Endothelial cell of umbilical vein (primary cell): Measurements from ENCODE around the gene GJA10. TPM values are rescaled to one million over a fixed set of nuclear protein-coding genes. Genes with fewer than 3 reads are reported as not detected.

Experiments
- BruUV-seq: library from RNA; stranded (reverse); fragments of 400-500 nt; replicated peaks from 2 replicates; lab custom pipeline; 2021; lab: Mats Ljungman, UMichigan
- CTCF ChIA-PET: fragments of 300-600, 350-600 bp; sonication (Branson Sonifier 250); formaldehyde crosslinking; loops from one replicate; lab custom pipeline; 2021; ENCODE audit warnings: antibody characterized with exemption, inconsistent platforms; lab: Charles Lee
- POLR2A ChIA-PET: fragments of 300-600, 350-600 bp; sonication (Branson Sonifier 250); formaldehyde crosslinking; loops from one replicate; lab custom pipeline; 2021; ENCODE audit warnings: antibody characterized with exemption, inconsistent platforms; lab: Charles Lee
- DNase-seq: peaks from one replicate; pipeline ENCODE4 v3.0.0-alpha.2; 2011; ENCODE audit warnings: low read depth, low spot score
- FAIRE-seq: peaks from 2 replicates; lab custom pipeline; 2011; peaks lifted over from hg19 to GRCh38; lab: Jason Lieb, UNC
- H2AFZ ChIP-seq: 2 replicates; pipeline ENCODE4 v1.6.0; 2012; ENCODE audit warnings: low read depth, low read length, control low read depth, inconsistent platforms
- H3K27ac ChIP-seq: 2 replicates; pipeline ENCODE4 v1.5.1; 2011; ENCODE audit warnings: low read depth, mild to moderate bottlenecking, control low read depth, low read length, moderate library complexity; ENCODE audit not compliant: insufficient read depth
- H3K27me3 ChIP-seq, 2 experiments: 2 replicates each; pipeline versions ENCODE4 v1.6.0 to v1.6.1; 2011; ENCODE audit warnings: low read length in 2 of 2, mixed read lengths in 1 of 2; ENCODE audit not compliant: control insufficient read depth in 2 of 2, insufficient read depth in 2 of 2
- H3K36me3 ChIP-seq, 2 experiments: 2 replicates in 1 of 2; 3 replicates in 1 of 2; pipeline ENCODE4 v1.5.1; 2011; ENCODE audit warnings: low read length in 2 of 2, mild to moderate bottlenecking in 1 of 2, moderate library complexity in 1 of 2; ENCODE audit not compliant: control insufficient read depth in 2 of 2, insufficient read depth in 2 of 2; ENCODE audit errors: extremely low read depth in 1 of 2
- H3K4me1 ChIP-seq: 3 replicates; pipeline ENCODE4 v1.5.1; 2011; ENCODE audit warnings: mild to moderate bottlenecking, low read length; ENCODE audit not compliant: control insufficient read depth, insufficient read depth; ENCODE audit errors: extremely low read depth
- H3K4me2 ChIP-seq: 2 replicates; pipeline ENCODE4 v1.6.1; 2011; ENCODE audit warnings: low read length, control low read depth, mixed read lengths; ENCODE audit not compliant: insufficient read depth
- H3K4me3 ChIP-seq, 3 experiments: fragments of 200-600 bp in 1 of 3; sonication (generic), shearing (Covaris generic) in 1 of 3; replicated peaks in 1 of 3; 2 replicates each; pipeline ENCODE4 v1.5.1; 2011 to 2016; ENCODE audit warnings: control low read depth in 3 of 3, low read length in 3 of 3, mild to moderate bottlenecking in 2 of 3, inconsistent platforms in 1 of 3, low read depth in 1 of 3, moderate library complexity in 1 of 3; ENCODE audit not compliant: insufficient read depth in 1 of 3
- H3K79me2 ChIP-seq: 2 replicates; pipeline ENCODE4 v1.6.0; 2012; ENCODE audit warnings: low read length, inconsistent platforms; ENCODE audit not compliant: control insufficient read depth, insufficient read depth
- H3K9ac ChIP-seq: replicated peaks from 2 replicates; pipeline ENCODE3; 2011; ENCODE audit warnings: low read length, control low read depth; ENCODE audit not compliant: insufficient read depth; ENCODE audit errors: extremely low read depth
- H3K9me1 ChIP-seq: replicated peaks from 3 replicates; pipeline ENCODE4 v1.6.0; 2011; ENCODE audit warnings: mild to moderate bottlenecking, low read length; ENCODE audit not compliant: control insufficient read depth, insufficient read depth; ENCODE audit errors: extremely low read depth
- H3K9me3 ChIP-seq: replicated peaks from 2 replicates; pipeline ENCODE4 v1.5.1; 2012; ENCODE audit warnings: low read length, inconsistent platforms; ENCODE audit not compliant: control insufficient read depth, insufficient read depth
- H4K20me1 ChIP-seq: replicated peaks from 2 replicates; pipeline ENCODE3; 2011; ENCODE audit warnings: mild to moderate bottlenecking, low read length; ENCODE audit not compliant: control insufficient read depth, insufficient read depth; ENCODE audit errors: extremely low read depth
- CTCF ChIP-seq, 2 donors: IDR thresholded peaks; 1 replicate in 1 of 2; 2 replicates in 1 of 2; pipeline ENCODE4 v1.5.1; 2011; ENCODE audit warnings: low read length in 2 of 2, mild to moderate bottlenecking in 2 of 2, moderate library complexity in 2 of 2, control low read depth in 1 of 2, inconsistent platforms in 1 of 2, low read depth in 1 of 2; ENCODE audit not compliant: insufficient read depth in 1 of 2; ENCODE audit errors: extremely low read depth in 1 of 2
- EZH2 ChIP-seq: IDR thresholded peaks from 2 replicates; pipeline ENCODE4 v1.6.1; 2012; ENCODE audit warnings: borderline replicate concordance, low read depth, mild to moderate bottlenecking, moderate library complexity, low read length, inconsistent platforms; ENCODE audit not compliant: severe bottlenecking
- FOS ChIP-seq: IDR thresholded peaks from 2 replicates; pipeline ENCODE4 v1.6.1; 2011; ENCODE audit warnings: mild to moderate bottlenecking, low read length, moderate library complexity, borderline replicate concordance; ENCODE audit not compliant: insufficient read depth
- GATA2 ChIP-seq: IDR thresholded peaks from 2 replicates; pipeline ENCODE4 v1.7.0; 2011; ENCODE audit warnings: low read depth, mild to moderate bottlenecking, moderate library complexity, mixed read lengths, low read length; ENCODE audit not compliant: insufficient read length, insufficient read depth
- JUN ChIP-seq: IDR thresholded peaks from 2 replicates; pipeline ENCODE4 v1.6.1; 2011; ENCODE audit warnings: borderline replicate concordance, low read depth; ENCODE audit not compliant: insufficient read length, insufficient read depth
- MAX ChIP-seq: IDR thresholded peaks from 2 replicates; pipeline ENCODE4 v1.6.1; 2011; ENCODE audit not compliant: insufficient read depth, insufficient read length
- MYC ChIP-seq: IDR thresholded peaks from one replicate; pipeline ENCODE4 v1.6.1; 2011; ENCODE audit warnings: mild to moderate bottlenecking, low read depth, low read length
- POLR2A ChIP-seq: IDR thresholded peaks from 2 replicates; pipeline ENCODE4 v1.6.1; 2012; ENCODE audit warnings: low read depth, mild to moderate bottlenecking, control low read depth, low read length
- POLR2AphosphoS5 ChIP-seq: IDR thresholded peaks from 2 replicates; pipeline ENCODE4 v1.6.1; 2012; ENCODE audit warnings: low read depth, mild to moderate bottlenecking, control low read depth, low read length, moderate library complexity; ENCODE audit not compliant: insufficient read depth
- dilution Hi-C: fragments of 300-500 bp; cut with MboI; formaldehyde crosslinking; loops from one replicate; pipeline ENCODE4 v1.15.0; 2019; ENCODE audit warnings: low sequenced_read_pairs; ENCODE audit not compliant: extremely low pct_ligation_motif_present
- intact Hi-C: fragments of 100-400 bp; cut with micrococcal nuclease; formaldehyde crosslinking; loops from one replicate; pipeline ENCODE4 v1.10.0; 2022
- polyA plus RNA-seq, 4 experiments: library from polyadenylated mRNA; depleted of rRNA in 3 of 4; stranded (reverse) in 3 of 4; unstranded in 1 of 4; fragments of >200 nt; gene quantifications; 2 replicates each; pipeline versions ENCODE4 v1.2.1 to v1.2.3, GENCODE V29; 2011 to 2012; ENCODE audit warnings: missing spikeins in 1 of 4
- total RNA-seq: library from RNA; stranded (reverse); gene quantifications from 2 replicates; pipeline ENCODE4 v1.2.3, GENCODE V29; 2021

The GJA10 gene
- total and polyA plus RNA-seq, 2 donors (not counting 3 experiments of a cell fraction or from before 2014, with no cell fraction given), result not detected

GRCh38 chr6:89941031-89941762 is 46.9 kb downstream of the GJA10 start:
- TF ChIP-seq CTCF (IDR thresholded peaks at IDR 0.05; ENCODE audit: extremely low read depth in 1 of 2, insufficient read depth in 1 of 2, low read depth in 1 of 2, low read length in 2 of 2) (no peak), GATA2 (no peak), EZH2 (no peak), JUN (no peak), POLR2AphosphoS5 (no peak), FOS (no peak), MAX (no peak), MYC (no peak), POLR2A (no peak)
- Histone ChIP-seq H3K9ac (no peak overlapping the region), H3K9me1 (no peaks in the 10 kb centered on the region), H3K4me1 (no peaks in the 10 kb centered on the region), H3K27ac (no peak overlapping the region), H3K9me3 (no peaks in the 10 kb centered on the region), H3K4me2 (no peak overlapping the region), H3K4me3 (no peak overlapping the region), H3K27me3 (peaks cover 0 to 10% of the 10 kb centered on the region in 2 experiments), H3K36me3 (no peaks in the 10 kb centered on the region), H2AFZ (no peak overlapping the region), H3K79me2 (no peaks in the 10 kb centered on the region), H4K20me1 (no peaks in the 10 kb centered on the region)
- no TSS peak for BruUV-seq
- dilution Hi-C loops, result no loop called here
- DNase-seq, result no peak
- FAIRE-seq, result peak; percentile 4
- POLR2A ChIA-PET, result interaction anchor here (1.0 kb wide), 1 partner anchor 538 kb away, joined by 3 read pairs; no protein-coding TSS in a partner anchor
- intact Hi-C loops, result loop anchor here (2.0 to 10.0 kb wide), 4 partner anchors 106 to 1000 kb away; partner anchors contain the start of gene BACH2
- CTCF ChIA-PET, result interaction anchor here (0.5 to 4.8 kb wide), 94 partner anchors 8 to 746 kb away, joined by 3 to 269 read pairs (median 5); partner anchors contain the start of genes BACH2 and MDN1
